HepG2 (cell line): ENCODE measurements around the gene ALOX5. TPM values are rescaled to one million over a fixed set of nuclear protein-coding genes. Genes with fewer than 3 reads are reported as not detected.
A peak's percentile ranks its signal among the peaks of the same experiment; 100 is the strongest.

Experiments
- CSRNP1 ChIP-seq: sonication (generic); formaldehyde crosslinking; IDR thresholded peaks from 2 replicates; pipeline ENCODE4 v1.8.1; 2023; ENCODE audit warnings: mild to moderate bottlenecking, missing genetic modification reagents
- DNMT3B ChIP-seq: conservative IDR thresholded peaks from 2 replicates; pipeline ENCODE4 v1.6.1; 2016; ENCODE audit warnings: missing biosample characterization, control low read depth
- FOXK1 ChIP-seq: sonication (generic); formaldehyde crosslinking; IDR thresholded peaks from 2 replicates; pipeline ENCODE4 v1.4.0; 2020; ENCODE audit warnings: low read depth, missing genetic modification reagents, borderline replicate concordance
- HDAC1 ChIP-seq: sonication (generic); formaldehyde crosslinking; IDR thresholded peaks from 2 replicates; pipeline ENCODE4 v1.5.1; 2020; ENCODE audit warnings: mild to moderate bottlenecking, missing genetic modification reagents
- HNRNPUL1 ChIP-seq: fragments of 200-400 bp; formaldehyde crosslinking; IDR thresholded peaks from 2 replicates; pipeline ENCODE4 v1.6.1; 2017; ENCODE audit warnings: low read depth, mild to moderate bottlenecking, low read length, moderate library complexity
- KDM2A ChIP-seq: sonication (generic); formaldehyde crosslinking; IDR thresholded peaks from 2 replicates; pipeline ENCODE4 v1.4.0; 2020; ENCODE audit warnings: low read depth, missing genetic modification reagents, borderline replicate concordance
- PATZ1 ChIP-seq: sonication (generic); formaldehyde crosslinking; IDR thresholded peaks from 2 replicates; pipeline ENCODE4 v1.4.0; 2020; ENCODE audit warnings: missing genetic modification reagents
- RAD51 ChIP-seq: fragments of 450-650 bp; IDR thresholded peaks from 2 replicates; pipeline ENCODE4 v1.6.1; 2016; ENCODE audit warnings: borderline replicate concordance
- SIX4 ChIP-seq: sonication (generic); formaldehyde crosslinking; IDR thresholded peaks from 2 replicates; pipeline ENCODE4 v1.4.0; 2020; ENCODE audit warnings: missing genetic modification reagents
- STAG1 ChIP-seq: sonication (generic); formaldehyde crosslinking; IDR thresholded peaks from 2 replicates; pipeline ENCODE4 v1.4.0; 2020; ENCODE audit warnings: missing genetic modification reagents
- ZBTB38 ChIP-seq: sonication (generic); formaldehyde crosslinking; IDR thresholded peaks from 2 replicates; pipeline ENCODE4 v1.5.1; 2020; ENCODE audit warnings: mild to moderate bottlenecking, missing genetic modification reagents
- ZFX ChIP-seq: sonication (generic); formaldehyde crosslinking; IDR thresholded peaks from 2 replicates; pipeline ENCODE4 v1.4.0; 2020; ENCODE audit warnings: mild to moderate bottlenecking, low read depth, missing genetic modification reagents, moderate library complexity
- ZFY ChIP-seq: sonication (generic); formaldehyde crosslinking; IDR thresholded peaks from 2 replicates; pipeline ENCODE4 v1.4.0; 2020; ENCODE audit warnings: missing genetic modification reagents
- ZNF263 ChIP-seq: sonication (generic); formaldehyde crosslinking; IDR thresholded peaks from 2 replicates; pipeline ENCODE4 v1.4.0; 2020; ENCODE audit warnings: missing genetic modification reagents
- ZNF317 ChIP-seq: sonication (generic); formaldehyde crosslinking; IDR thresholded peaks from 2 replicates; pipeline ENCODE4 v1.5.0; 2020; ENCODE audit warnings: mild to moderate bottlenecking, missing genetic modification reagents
- ZNF556 ChIP-seq: sonication (generic); formaldehyde crosslinking; IDR thresholded peaks from 2 replicates; pipeline ENCODE4 v1.4.0; 2020; ENCODE audit warnings: mild to moderate bottlenecking, missing genetic modification reagents, borderline replicate concordance
- ZNF777 ChIP-seq: sonication (generic); formaldehyde crosslinking; IDR thresholded peaks from 2 replicates; pipeline ENCODE4 v1.4.0; 2020; ENCODE audit warnings: missing genetic modification reagents
- ZNF878 ChIP-seq: sonication (generic); formaldehyde crosslinking; IDR thresholded peaks from 2 replicates; pipeline ENCODE4 v1.8.1; 2023; ENCODE audit warnings: mild to moderate bottlenecking, missing genetic modification reagents, moderate library complexity
- polyA plus RNA-seq, 8 experiments: library from polyadenylated mRNA; depleted of rRNA in 3 of 8; stranded (reverse) in 7 of 8; unstranded in 1 of 8; fragments of >200 nt; fragmentation: Illumina TruSeq in 4 of 8; extraction: Trizol in 4 of 8; gene quantifications; 2 replicates each; pipeline versions ENCODE4 v1.2.1 to v1.2.3, GENCODE V29; 2011 to 2016; ENCODE audit warnings: low read depth in 4 of 8, missing spikeins in 1 of 8, mixed read lengths in 1 of 8; ENCODE audit not compliant: insufficient read depth in 1 of 8
- total RNA-seq, 5 experiments: library from RNA; depleted of rRNA; stranded (reverse); fragments of >200 nt; fragmentation: Illumina TruSeq; extraction: Trizol; gene quantifications; 2 replicates each; pipeline ENCODE4 v1.2.3, GENCODE V29; 2016; ENCODE audit warnings: low read depth in 1 of 5
- TF ChIP-seq, protein P1 (sequence below): sonication (generic); formaldehyde crosslinking; IDR thresholded peaks from 2 replicates; pipeline ENCODE4 v1.5.0; 2020; ENCODE audit warnings: mild to moderate bottlenecking, missing genetic modification reagents, borderline replicate concordance

Gene ALOX5
- total and polyA plus RNA-seq, 2 of the 13 experiments (the other 11 are each of a cell fraction or from before 2014, with no cell fraction given), result 0.04 TPM; not detected in 1

- TF ChIP-seq CSRNP1, result peak; percentile 40; the same call in 1 of the 2 replicates
- peak; percentile 51; the same call in 1 of the 2 replicates for TF ChIP-seq ZNF556 (CRISPR knock-in tag)
- no peak for TF ChIP-seq DNMT3B (CRISPR knock-in tag)
- 0 out of 2 replicates have a peak, but pooled peaks have one; percentile 42 for TF ChIP-seq KDM2A (CRISPR knock-in tag)
- TF ChIP-seq HNRNPUL1, result no peak
- peak; percentile 36; the same call in 1 of the 2 replicates for TF ChIP-seq ZBTB38 (CRISPR knock-in tag)
- TF ChIP-seq ZFY (CRISPR knock-in tag), result peak; percentile 41; the same call in 1 of the 2 replicates
- no peak for TF ChIP-seq RAD51
- TF ChIP-seq PATZ1, result peak; percentile 19; the same call in 1 of the 2 replicates
- peak; percentile 46; the same call in 1 of the 2 replicates for TF ChIP-seq ZNF777 (CRISPR knock-in tag)
- TF ChIP-seq ZFX (CRISPR knock-in tag), result peak; percentile 55; the same call in 1 of the 2 replicates
- TF ChIP-seq, protein P1, sequence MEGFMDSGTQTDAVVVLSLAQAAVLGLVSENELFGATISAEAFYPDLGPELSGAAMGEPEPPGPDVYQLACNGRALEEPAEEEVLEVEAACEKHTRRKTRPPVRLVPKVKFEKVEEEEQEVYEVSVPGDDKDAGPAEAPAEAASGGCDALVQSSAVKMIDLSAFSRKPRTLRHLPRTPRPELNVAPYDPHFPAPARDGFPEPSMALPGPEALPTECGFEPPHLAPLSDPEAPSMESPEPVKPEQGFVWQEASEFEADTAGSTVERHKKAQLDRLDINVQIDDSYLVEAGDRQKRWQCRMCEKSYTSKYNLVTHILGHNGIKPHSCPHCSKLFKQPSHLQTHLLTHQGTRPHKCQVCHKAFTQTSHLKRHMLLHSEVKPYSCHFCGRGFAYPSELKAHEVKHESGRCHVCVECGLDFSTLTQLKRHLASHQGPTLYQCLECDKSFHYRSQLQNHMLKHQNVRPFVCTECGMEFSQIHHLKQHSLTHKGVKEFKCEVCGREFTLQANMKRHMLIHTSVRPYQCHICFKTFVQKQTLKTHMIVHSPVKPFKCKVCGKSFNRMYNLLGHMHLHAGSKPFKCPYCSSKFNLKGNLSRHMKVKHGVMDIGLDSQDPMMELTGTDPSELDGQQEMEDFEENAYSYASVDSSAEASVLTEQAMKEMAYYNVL (CRISPR knock-in tag), result 0 out of 2 replicates have a peak, but pooled peaks have one; percentile 54
- 0 out of 2 replicates have a peak, but pooled peaks have one; percentile 19 for TF ChIP-seq ZNF263 (CRISPR knock-in tag)
- TF ChIP-seq FOXK1, result no peak
- TF ChIP-seq STAG1 (CRISPR knock-in tag), result peak; percentile 70
- TF ChIP-seq SIX4 (CRISPR knock-in tag), result no peak
- TF ChIP-seq HDAC1 (CRISPR knock-in tag), result 0 out of 2 replicates have a peak, but pooled peaks have one; percentile 40
- TF ChIP-seq ZNF317 (CRISPR knock-in tag), result peak; percentile 59; the same call in 1 of the 2 replicates
- TF ChIP-seq ZNF878, result peak; percentile 66; the same call in 1 of the 2 replicates
Observed at GRCh38 chr10:45418849-45419675, 45.0 kb downstream of the ALOX5 start (continued).
